ENCODE data around the gene IFITM5.
"Not testable (repeated sequence)": the region's sequence is repeated elsewhere in the genome, so short reads cannot be mapped to it uniquely, and the experiment has no call there.

IFITM5 gene

DNA sequence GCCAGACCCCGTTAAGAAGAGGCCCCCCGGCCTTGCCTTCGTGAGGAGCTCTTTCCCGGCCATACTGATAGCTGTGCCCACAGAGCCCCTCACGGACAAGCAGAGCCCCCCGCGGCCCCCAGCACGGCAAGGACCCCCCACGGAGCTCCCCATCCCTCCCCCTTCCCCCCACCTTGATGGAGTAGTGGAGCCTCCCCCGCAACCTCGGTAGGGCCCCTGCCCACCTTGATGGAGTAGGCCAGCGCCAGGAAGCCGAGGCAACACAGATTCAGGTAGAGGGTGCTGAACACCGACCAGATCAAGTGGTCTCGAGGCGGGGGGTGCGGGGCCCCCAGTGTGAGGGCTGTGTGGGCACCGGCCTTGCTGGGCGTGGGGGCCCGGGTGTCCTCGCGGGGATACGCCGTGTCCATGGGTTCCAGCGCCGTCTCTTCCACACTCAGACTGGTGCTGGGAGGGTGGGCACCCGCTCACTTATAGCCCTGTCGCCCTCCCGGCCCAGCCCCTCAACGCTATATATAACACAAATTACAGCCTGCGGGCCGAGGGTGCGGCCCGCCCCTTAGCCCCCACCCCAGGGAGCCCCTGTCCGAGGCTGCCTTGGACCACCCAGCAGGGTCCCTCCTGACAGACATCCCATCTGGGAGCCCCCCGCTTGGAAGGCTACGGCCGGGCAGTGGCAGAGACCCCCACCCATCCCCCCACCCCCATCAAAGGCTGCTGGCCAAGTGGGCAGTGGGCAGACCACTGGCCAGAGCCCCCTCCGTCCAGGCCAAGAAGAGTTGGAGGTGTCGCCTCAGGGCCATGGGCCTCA, at the start of gene IFITM5:
TSS of gene IFITM5 (minus strand) at position 446 of the 811 bp plus-strand sequence. CDS start at position 410, 36 bp downstream.
- no peak for DNase-seq (ENCODE audit: low spot score)

DNA sequence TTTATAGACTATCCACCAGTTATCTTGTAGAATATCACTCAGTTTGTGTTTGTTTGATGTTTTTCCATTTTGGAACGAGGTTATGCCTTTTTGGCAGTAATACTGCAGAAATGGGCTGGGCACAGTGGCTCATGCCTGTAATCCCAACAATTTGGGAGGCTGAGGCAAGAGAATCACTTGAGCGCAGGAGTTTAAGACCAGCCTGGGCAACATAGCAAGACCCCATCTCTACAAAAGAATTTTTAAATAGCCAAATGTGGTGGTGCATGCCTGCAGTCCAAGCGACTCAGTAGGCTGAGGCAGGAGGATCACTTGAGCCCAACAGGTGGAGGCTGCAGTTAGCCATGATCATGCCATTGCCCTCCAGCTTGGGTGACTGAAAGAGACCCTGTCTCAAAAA, 47.2 kb upstream of the IFITM5 start:
- DNase-seq (ENCODE audit: low spot score): no peak

DNA sequence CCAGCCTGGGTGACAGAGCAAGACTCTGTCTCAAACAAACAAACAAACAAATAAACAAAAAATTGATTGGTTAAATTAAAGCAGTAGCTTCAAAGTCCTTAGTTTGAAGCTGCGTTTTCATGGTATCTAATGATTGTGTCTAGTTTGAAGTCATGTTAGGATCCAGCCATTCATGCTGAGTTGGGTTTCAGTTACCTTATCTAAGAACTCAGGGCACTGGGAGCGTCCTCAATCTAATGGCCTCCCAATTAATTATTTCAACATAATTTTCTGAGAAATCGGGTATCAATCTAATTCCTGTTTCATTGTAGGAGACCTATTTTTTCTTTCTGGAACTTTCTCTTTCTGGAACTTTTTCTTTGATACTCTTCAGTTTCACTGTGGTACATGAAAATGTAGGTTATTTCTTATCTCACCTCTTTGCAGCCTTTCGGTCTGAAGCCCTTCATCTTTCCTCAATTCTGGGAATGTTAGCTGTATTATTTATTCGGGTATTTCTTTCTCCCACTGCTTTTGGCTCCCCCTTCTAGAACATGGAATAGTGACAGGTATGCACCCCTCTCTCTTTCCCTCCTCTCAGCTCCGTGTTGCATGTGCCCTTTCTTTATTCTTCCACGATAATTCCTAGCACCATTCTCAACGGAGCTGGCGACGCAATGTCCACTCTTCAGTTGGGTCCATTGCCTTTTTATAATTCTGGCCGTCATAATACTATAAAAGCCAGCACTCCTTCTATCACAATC, 45.7 kb upstream of the IFITM5 start:
- no peak for DNase-seq (ENCODE audit: low spot score)

DNA sequence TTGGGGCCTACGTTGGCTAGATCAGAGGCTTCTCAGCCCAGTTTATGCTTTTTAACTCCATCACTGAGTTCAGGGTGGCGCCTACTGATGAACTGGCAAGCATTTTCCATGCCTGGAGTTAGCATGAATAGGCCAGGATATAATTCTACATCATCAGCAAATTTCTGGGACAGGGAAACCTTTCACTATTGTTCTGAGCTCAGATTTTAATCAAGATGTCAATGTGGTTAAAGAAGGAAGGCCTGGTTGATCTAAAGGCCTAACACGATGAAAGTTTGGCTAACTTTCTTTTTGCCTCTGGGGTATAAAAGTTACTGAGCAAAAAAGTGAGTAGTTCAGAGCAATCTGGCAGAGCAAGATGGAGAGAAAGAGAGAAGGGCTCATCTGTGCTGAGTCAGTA, 43.0 kb upstream of the IFITM5 start:
- no peak for DNase-seq (ENCODE audit: low spot score)

DNA sequence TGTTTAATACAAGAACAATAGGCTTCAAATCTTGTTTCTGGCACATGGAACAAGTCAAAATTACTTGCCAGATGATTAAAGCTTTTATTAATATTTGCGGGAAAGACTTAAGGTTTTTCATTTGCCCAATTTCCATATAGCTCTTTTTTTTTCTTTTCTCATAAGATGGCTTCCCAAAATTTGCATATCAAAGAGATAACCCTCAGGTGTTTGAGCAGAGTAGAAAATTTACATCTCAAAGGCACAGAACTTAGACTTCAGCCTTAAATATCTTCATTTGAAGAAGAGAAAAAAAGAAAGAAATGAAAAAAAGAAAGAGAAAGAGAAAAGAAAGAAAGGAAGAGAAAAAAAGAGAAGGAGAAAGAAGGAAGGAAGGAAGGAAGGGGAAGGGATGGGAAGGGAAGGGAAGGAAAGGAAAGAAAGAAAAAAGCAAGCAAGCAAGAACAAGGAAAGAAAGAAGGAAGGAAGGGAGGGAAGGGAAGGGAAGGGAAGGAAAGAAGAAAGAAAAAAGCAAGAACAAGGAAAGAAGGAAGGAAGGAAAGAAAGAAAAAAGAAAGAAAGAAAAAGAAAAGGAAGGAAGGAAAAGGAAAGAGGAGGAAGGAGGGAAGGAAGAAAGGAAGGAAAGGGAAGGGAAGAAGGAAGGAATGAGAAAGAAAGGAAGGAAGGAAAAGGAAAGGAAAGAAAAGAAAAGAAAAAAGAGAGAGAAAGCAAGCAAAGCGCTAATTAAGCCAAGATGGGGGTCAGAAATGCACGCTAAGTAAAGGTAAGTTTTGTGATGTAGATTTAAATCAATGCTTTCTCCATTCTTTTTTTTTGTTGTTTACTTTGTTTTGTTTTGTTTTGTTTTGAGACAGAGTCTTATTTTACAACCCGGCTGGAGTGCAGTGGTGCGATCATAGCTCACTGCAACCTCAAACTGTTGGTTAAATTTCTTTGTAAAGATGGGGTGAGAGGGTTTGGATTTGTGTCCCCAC, 41.5 kb upstream of the IFITM5 start:
- DNase-seq (ENCODE audit: low spot score): no peak

DNA sequence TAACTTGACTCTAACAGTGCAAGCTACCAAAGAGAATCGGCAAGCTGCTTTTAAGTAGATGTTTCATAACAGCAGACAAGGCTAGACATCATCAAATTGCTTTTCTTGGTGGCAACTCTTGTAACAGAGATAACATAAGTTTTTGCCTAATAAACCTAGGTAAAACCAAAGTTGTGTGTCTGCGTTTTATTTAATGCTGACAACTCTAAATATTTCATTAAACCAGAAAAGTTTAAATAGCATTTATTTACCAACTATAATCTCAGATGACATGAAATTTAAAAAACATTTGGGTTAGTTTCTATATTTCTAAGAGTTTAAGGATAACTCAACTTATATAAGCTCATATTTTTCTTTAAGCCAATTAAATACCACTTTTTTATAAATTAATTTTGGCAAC, 40.6 kb upstream of the IFITM5 start:
- no peak for DNase-seq (ENCODE audit: low spot score)

DNA sequence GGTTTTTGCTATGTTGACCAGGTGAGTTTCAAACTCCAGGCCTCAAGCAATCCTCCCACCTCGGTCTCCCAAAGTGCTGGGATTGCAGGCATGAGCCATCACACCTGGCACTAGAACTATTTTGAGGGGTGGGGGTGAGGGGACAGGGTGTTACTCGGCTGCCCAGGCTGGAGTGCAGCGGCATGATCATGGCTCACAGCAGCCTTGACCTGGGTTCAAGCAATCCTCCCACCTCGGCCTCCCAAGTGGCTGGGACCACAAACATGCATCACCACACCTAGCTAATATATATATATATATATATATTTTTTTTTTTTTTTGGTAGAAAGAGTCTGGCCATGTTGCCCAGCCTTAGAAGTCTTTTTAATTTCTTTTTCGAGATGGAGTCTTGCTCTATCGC, 38.4 kb upstream of the IFITM5 start:
- DNase-seq (ENCODE audit: low spot score): no peak

DNA sequence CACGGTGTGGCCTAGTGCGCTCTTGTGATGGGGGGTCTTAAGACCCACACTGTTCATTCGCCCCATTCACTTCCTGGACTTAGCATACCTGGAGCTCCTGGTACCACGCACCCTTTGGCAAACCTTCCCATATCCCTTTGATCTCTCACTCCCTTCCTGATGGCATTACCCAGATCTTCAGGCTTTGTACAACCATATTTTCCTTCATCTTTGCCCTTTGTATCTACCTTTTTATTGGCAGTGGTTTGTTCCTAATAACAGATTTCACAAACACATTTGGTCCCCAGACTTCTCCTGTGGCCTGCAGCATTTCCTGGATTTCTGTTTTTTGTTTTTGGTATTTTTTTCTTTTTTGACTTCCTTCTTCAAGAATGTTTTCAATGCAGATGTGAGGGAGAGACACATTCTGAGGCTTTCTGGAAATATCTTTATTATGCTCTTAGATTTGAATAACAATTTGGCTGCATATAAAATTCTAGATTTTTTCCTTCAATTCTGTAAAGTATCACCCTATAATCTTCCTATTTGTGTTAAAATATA, 37.4 kb upstream of the IFITM5 start:
- DNase-seq (ENCODE audit: low spot score): no peak

DNA sequence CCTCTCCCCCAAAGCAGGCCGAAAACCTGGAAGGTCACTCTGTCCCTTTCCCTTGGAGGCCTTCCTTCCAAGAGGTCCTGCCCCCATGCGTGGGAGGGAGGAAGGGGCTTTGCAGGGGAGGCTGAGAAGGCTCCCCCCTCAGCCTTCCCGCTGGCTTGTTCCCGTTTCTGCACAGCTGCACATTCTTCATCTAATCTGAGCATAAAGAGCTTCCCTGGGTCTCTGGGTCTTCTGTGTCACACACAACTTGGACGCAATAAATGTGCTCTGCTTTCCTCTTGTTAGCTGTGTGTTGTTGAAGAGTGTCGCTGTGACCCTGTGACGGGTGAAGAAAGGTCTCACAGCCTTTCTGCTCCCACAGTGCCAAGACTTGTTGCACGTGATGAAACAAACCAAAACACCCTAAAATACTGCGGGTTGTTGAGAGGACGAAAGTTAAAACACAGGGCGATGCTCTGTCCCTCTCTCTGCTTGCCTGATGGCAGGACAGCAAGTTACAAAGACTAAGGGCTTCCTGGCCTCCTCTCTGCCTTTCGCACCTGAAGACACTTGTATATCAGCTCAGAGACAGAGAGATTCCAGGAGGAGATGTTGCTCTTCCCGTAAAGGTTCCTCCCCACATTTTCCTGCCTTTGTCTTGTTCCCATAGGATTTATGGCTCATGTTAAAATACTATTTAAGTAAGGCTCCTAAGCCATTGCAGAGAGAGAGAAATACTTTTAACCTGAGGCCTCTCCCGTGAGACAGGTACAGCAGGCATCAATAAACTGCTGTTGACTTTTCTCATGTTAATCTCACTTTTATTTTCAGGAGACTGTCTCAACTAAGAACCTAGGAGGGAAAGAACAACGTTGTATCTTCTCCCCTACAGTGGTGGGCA, 36.7 kb upstream of the IFITM5 start:
- no peak for DNase-seq (ENCODE audit: low spot score)

DNA sequence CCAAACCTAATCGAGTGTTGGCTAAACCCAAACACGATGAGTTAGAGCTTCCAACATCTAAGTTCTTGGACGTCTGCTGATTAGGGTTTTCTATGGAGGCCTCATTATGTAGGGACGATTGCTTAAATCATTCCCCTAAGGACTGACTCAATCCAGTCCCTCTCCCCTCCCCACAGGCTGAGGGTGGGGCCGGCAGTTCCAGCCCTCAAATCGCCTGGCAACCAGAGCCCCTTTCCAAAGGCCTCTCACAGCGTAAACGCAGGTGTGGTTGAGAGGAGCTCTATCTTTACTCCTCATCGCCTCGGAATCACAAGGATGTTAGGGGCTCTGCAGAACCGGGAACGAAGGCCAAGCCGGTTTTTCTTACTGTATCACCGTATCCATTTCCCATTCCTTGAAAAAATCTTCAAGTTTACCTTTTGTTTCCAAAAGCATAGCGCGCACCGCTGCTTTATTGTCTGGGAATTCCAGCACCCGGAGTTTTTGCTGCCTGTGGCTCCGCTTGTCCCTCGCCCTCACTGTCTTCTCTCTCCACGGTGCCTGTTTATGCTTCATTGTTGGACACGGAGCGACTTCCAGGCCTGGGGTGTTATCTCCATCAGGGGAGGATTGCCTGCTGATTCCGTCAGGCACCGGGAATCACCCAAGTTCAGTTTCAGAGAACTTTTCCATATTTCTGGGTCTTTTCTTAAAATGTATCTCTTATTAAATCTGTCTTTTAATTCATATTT, 35.1 kb upstream of the IFITM5 start:
- no peak for DNase-seq (ENCODE audit: low spot score)

DNA sequence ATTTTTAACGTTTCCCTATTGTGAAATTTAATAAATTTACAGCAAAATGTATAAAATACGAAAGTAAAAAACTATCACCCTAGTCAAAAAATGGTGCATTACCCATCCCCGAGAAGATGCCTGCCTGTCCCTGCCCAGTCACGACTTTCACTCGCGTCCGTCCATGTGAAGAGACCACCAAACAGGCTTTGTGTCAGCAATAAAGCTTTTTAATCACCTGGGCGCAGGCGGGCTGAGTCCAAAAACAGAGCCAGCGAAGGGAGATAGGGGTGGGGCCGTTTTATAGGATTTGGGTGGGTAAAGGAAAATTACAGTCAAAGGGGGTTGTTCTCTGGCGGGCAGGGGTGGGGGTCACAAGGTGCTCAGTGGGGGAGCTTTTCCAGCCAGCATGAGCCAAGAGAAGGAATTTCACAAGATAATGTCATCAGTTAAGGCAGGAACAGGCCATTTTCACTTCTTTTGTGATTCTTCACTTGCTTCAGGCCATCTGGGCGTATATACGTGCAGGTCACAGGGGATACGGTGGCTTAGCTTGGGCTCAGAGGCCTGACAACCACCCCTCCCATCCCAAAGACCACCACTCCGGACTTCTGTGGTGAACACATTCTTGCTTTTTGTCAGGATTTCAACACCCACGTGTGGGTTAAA, 34.4 kb upstream of the IFITM5 start:
- not testable (repeated sequence) for DNase-seq (ENCODE audit: low spot score)

DNA sequence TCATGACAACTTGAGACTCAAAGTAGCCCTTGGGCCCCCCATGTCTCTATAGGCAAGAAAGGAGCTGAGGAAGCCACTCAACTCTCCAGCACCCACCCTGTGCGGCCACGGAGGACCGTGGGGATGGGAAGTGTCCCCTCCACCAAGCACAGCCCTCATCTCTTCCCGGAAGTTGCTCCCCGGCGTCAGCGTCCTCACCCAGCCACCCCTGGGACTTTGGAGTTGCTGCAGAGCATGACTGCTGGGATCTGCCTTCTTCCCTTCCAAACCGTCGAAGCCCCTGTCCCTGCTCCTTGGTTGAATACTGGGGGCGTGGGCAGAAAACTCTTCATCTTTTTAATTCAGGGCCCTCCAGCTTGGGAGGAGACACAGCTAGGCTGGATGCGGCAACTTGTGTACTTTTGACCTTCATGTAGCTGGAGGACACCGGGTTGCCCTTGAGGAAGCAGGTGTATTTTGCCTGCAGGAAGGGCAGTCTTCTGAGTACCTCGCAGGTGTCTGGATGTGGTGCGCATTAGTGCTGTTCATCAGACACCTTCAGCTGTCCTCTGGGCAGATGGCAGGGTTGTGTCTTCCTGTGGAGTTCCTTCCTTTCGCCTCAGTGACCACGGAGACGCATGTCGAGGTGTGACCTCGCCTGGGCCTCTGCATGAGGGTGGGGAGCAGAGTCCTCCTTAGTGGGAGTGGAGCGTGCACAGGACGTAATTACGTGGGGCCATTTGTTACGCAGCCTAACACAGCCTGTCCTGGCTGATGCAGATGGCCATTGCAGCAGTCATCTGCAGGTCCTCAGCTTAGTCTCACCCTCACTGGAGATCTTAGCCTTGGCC, 33.5 kb upstream of the IFITM5 start:
- DNase-seq (ENCODE audit: low spot score): no peak

DNA sequence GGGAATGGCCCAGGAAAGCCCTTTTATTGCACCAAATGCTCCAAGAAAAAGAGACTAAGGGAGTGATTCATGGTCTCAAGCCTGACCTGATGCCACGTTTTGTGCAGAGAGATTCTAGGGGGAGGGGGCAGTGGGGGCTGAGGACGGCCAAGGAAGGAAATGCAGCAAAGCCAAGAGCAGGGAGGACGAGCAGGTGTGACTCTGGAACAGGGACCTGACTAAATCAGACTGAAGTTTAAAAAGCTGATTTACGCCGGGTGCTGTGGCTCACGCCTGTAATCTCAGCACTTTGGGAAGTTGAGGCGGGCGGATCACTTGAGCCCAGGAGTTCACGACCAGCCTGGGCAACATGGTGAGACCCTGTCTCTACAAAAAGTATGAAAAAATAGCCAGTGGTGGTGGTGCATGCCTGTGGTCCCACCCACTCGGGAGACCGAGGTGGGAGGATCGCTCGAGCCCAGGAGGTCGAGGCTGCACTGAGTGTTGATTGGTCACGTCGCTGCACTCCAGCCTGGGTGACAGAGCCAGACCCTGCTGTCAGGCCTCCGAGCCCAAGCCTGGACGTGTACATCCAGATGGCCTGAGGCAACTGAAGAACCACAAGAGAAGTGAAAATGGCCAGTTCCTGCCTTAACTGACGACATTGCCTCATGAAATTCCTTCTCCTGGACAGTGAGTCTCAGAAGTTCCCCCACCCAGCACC, 32.2 kb upstream of the IFITM5 start:
- no peak for DNase-seq (ENCODE audit: low spot score)

DNA sequence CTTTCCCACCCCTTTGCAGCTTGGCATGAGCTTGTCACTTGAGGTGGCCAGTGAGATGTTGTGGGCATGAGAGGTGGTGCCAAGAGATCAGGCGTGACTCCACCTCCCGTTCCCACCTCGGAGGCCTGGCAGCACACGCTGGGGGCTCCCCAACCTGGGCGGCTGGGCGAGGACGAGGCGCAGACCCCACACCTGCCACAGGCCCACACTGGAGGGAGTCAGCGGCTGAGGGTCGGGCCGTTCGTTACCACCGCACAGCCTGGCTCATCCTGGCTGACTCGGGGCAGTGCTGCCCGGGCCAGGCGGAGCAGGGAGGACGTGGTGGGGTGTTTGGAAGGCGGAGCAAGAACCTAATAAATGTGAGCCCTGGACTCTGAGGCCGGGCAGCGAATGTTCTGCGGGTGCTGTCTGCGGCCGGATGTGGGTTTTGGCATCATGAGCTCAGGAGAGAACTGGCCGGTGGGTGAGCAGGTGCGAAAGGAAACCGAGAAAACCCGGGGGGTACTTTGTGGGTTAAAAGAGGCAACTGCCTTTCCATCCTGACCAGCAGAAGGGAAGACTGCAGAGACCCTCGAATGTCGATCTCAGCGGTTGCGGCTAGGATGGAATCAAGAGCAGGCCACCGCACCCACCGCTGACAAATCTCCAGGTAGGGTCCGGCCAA, 31.5 kb upstream of the IFITM5 start:
- no peak for DNase-seq (ENCODE audit: low spot score)

DNA sequence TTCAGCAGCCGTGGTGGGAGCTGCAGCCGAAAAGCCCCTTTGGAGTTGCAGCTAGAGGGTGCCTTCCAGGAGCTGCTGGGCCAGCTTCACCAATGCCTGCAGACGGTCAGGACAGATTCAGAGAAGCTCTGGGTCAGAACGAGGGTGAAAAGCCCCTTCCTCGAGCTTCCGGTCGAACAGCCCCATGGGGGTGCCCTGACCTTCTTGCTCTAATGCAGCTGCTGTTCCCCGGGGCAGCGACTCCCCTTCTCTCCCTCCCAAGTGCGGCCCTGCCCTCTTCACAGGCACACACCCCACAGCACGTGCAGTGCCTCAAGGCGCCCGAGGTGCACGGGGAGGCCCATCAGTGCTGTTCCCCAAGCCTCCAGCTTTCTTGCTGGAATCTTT, 31.0 kb upstream of the IFITM5 start:
- DNase-seq (ENCODE audit: low spot score): no peak

DNA sequence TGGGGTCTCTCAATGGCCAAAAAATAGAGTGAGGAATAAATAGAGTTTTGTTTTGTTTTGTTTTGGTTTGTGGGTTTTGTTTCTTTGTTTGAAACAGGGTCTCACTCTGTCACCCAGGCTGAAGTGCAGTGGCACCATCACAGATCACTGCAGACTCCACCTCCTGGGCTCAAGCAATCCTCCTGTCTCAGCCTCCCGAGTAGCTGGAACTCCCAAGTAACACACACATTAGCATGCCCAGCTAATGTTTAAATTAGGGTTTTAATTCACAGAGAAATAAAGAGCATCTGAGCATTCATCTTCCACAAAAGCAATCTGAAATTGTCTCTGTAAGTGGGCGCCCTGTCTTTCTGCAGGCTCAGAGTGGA, 30.5 kb upstream of the IFITM5 start:
- DNase-seq (ENCODE audit: low spot score): no peak

DNA sequence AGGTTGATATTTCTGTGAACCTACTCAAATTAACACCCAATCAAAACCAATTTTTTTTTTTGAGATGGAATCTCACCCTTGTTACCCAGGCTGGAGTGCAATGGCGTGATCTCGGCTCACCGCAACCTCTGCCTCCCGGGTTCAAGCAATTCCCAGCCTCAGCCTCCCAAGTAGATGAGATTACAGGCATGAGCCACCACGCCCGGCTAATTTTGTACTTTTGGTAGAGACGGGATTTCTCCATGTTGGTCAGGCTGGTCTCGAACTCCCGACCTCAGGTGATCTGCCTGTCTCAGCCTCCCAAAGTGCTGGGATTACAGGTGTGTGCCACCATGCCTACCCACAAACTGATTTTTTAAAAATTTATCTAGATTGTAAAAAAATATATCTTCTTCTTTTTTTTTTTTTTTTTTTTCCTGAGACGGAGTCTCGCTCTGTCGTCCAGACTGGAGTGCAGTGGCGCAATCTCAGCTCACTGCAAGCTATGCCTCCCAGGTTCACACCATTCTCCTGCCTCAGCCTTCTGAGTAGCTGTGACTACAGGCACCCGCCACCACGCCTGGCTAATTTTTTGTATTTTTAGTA, 29.3 kb upstream of the IFITM5 start:
- not testable (repeated sequence) for DNase-seq (ENCODE audit: low spot score)
